Measurements from ENCODE around the gene HOXB2.
"Not testable (repeated sequence)": the region's sequence is repeated elsewhere in the genome, so short reads cannot be mapped to it uniquely, and the experiment has no call there.

DNA sequence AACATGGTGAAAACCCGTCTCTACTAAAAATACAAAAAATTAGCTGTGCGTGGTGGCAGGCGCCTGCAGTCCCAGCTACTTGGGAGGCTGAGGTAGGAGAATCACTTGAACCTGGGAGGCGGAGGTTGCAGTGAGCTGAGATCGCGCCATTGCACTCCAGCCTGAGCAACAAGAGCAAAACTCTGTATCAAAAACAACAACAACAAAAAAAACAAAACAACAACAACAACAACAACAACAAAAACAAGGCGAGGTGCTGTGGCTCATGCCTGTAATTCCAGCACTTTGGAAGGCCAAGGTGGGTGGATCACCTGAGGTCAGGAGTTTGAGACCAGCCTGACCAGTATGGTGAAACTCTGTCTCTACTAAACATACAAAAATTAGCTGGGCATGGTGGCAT is 35.2 kb downstream of the HOXB2 start:
- TF ChIP-seq PATZ1 (CRISPR knock-in tag; IDR thresholded peaks at IDR 0.05; ENCODE audit: borderline replicate concordance); ZFP3 (CRISPR knock-in tag; IDR thresholded peaks at IDR 0.05); POU6F1 (CRISPR knock-in tag; IDR thresholded peaks at IDR 0.05; ENCODE audit: borderline replicate concordance, low read depth); ISL1 (CRISPR knock-in tag; IDR thresholded peaks at IDR 0.05); RARB (CRISPR knock-in tag; IDR thresholded peaks at IDR 0.05); ESRRG (CRISPR knock-in tag; IDR thresholded peaks at IDR 0.05); ZNF70 (CRISPR knock-in tag; IDR thresholded peaks at IDR 0.05); ARNTL (CRISPR knock-in tag; IDR thresholded peaks at IDR 0.05; ENCODE audit: borderline replicate concordance, low read depth); BACH2 (CRISPR knock-in tag; IDR thresholded peaks at IDR 0.05; ENCODE audit: borderline replicate concordance); OSR1 (CRISPR knock-in tag; IDR thresholded peaks at IDR 0.05); ZFP30 (CRISPR knock-in tag; IDR thresholded peaks at IDR 0.05): not testable (repeated sequence)
- TF ChIP-seq, protein P1, sequence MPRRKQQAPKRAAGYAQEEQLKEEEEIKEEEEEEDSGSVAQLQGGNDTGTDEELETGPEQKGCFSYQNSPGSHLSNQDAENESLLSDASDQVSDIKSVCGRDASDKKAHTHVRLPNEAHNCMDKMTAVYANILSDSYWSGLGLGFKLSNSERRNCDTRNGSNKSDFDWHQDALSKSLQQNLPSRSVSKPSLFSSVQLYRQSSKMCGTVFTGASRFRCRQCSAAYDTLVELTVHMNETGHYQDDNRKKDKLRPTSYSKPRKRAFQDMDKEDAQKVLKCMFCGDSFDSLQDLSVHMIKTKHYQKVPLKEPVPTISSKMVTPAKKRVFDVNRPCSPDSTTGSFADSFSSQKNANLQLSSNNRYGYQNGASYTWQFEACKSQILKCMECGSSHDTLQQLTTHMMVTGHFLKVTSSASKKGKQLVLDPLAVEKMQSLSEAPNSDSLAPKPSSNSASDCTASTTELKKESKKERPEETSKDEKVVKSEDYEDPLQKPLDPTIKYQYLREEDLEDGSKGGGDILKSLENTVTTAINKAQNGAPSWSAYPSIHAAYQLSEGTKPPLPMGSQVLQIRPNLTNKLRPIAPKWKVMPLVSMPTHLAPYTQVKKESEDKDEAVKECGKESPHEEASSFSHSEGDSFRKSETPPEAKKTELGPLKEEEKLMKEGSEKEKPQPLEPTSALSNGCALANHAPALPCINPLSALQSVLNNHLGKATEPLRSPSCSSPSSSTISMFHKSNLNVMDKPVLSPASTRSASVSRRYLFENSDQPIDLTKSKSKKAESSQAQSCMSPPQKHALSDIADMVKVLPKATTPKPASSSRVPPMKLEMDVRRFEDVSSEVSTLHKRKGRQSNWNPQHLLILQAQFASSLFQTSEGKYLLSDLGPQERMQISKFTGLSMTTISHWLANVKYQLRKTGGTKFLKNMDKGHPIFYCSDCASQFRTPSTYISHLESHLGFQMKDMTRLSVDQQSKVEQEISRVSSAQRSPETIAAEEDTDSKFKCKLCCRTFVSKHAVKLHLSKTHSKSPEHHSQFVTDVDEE (CRISPR knock-in tag; IDR thresholded peaks at IDR 0.05): not testable (repeated sequence)
